HepG2 (cell line): ENCODE results near the gene PRCD. TPM values are rescaled to one million over a fixed set of nuclear protein-coding genes. Genes with fewer than 3 reads are reported as not detected.

Experiments
- ASH2L ChIP-seq: fragments of 300-600, 200-600 bp; sonication (generic); IDR thresholded peaks from 2 replicates; pipeline ENCODE4 v1.7.0; 2017; ENCODE audit warnings: low read depth, mild to moderate bottlenecking, moderate library complexity, mixed read lengths, low read length; ENCODE audit not compliant: insufficient read length
- ATF7 ChIP-seq, 2 experiments: fragments of 450-650 bp in 1 of 2; sonication (generic) in 1 of 2; formaldehyde crosslinking in 1 of 2; IDR thresholded peaks; 2 replicates each; pipeline versions ENCODE4 v1.4.0 to v1.6.1; 2016 to 2020; ENCODE audit warnings: antibody characterized with exemption in 1 of 2, mild to moderate bottlenecking in 1 of 2, missing genetic modification reagents in 1 of 2
- CAMTA2 ChIP-seq: sonication (generic); formaldehyde crosslinking; IDR thresholded peaks from 2 replicates; pipeline ENCODE4 v1.4.0; 2020; ENCODE audit warnings: mild to moderate bottlenecking, missing genetic modification reagents, borderline replicate concordance
- ELF4 ChIP-seq: sonication (generic); formaldehyde crosslinking; IDR thresholded peaks from 2 replicates; pipeline ENCODE4 v1.5.0; 2020; ENCODE audit warnings: missing genetic modification reagents, mild to moderate bottlenecking, moderate library complexity, borderline replicate concordance
- ESRRA ChIP-seq: sonication (generic); formaldehyde crosslinking; IDR thresholded peaks from 2 replicates; pipeline ENCODE4 v1.5.1; 2020; ENCODE audit warnings: mild to moderate bottlenecking, low read depth, missing genetic modification reagents
- FOXK1 ChIP-seq: sonication (generic); formaldehyde crosslinking; IDR thresholded peaks from 2 replicates; pipeline ENCODE4 v1.4.0; 2020; ENCODE audit warnings: low read depth, missing genetic modification reagents, borderline replicate concordance
- GATAD2A ChIP-seq: IDR thresholded peaks from 2 replicates; pipeline ENCODE4 v1.6.1; 2016
- HHEX ChIP-seq: IDR thresholded peaks from 2 replicates; pipeline ENCODE4 v1.6.1; 2016; ENCODE audit warnings: control low read depth
- ISL2 ChIP-seq: sonication (generic); formaldehyde crosslinking; IDR thresholded peaks from 2 replicates; pipeline ENCODE4 v1.5.0; 2020; ENCODE audit warnings: missing genetic modification reagents
- MBD4 ChIP-seq: IDR thresholded peaks from 2 replicates; pipeline ENCODE4 v1.6.1; 2012; ENCODE audit warnings: low read length, inconsistent platforms, borderline replicate concordance
- MED1 ChIP-seq: sonication (generic); formaldehyde crosslinking; IDR thresholded peaks from 2 replicates; pipeline ENCODE4 v1.4.0; 2020; ENCODE audit warnings: missing genetic modification reagents
- MLX ChIP-seq: IDR thresholded peaks from 2 replicates; pipeline ENCODE4 v1.6.1; 2016
- NONO ChIP-seq, 2 experiments: fragments of 450-650 bp in 1 of 2; sonication (generic) in 1 of 2; formaldehyde crosslinking in 1 of 2; IDR thresholded peaks in 1 of 2; conservative IDR thresholded peaks in 1 of 2; 2 replicates each; pipeline versions ENCODE4 v1.6.1 to v1.8.0; 2017 to 2022; ENCODE audit warnings: mild to moderate bottlenecking in 1 of 2, missing genetic modification reagents in 1 of 2, moderate library complexity in 1 of 2
- SRSF9 ChIP-seq: fragments of 200-400 bp; formaldehyde crosslinking; IDR thresholded peaks from 2 replicates; pipeline ENCODE4 v1.6.1; 2018; ENCODE audit warnings: borderline replicate concordance, mild to moderate bottlenecking, low read depth, low read length; ENCODE audit not compliant: insufficient read depth, poor library complexity, severe bottlenecking
- TARDBP ChIP-seq: sonication (generic); formaldehyde crosslinking; IDR thresholded peaks from 2 replicates; pipeline ENCODE4 v1.8.0; 2022; ENCODE audit warnings: mild to moderate bottlenecking, missing genetic modification reagents
- WIZ ChIP-seq: sonication (generic); formaldehyde crosslinking; IDR thresholded peaks from 2 replicates; pipeline ENCODE4 v1.5.1; 2020; ENCODE audit warnings: mild to moderate bottlenecking, missing genetic modification reagents
- ZFP1 ChIP-seq: IDR thresholded peaks from 2 replicates; pipeline ENCODE4 v1.6.1; 2016
- ZFP37 ChIP-seq: sonication (generic); formaldehyde crosslinking; IDR thresholded peaks from 2 replicates; pipeline ENCODE4 v1.4.0; 2020; ENCODE audit warnings: missing genetic modification reagents, borderline replicate concordance
- ZKSCAN8 ChIP-seq: IDR thresholded peaks from 2 replicates; pipeline ENCODE4 v1.6.1; 2016; ENCODE audit warnings: borderline replicate concordance, missing genetic modification reagents, missing compliant biosample characterization
- ZMYM4 ChIP-seq: sonication (generic); formaldehyde crosslinking; IDR thresholded peaks from 2 replicates; pipeline ENCODE4 v1.8.1; 2023; ENCODE audit warnings: mild to moderate bottlenecking, missing genetic modification reagents
- ZNF235 ChIP-seq: sonication (generic); formaldehyde crosslinking; IDR thresholded peaks from 2 replicates; pipeline ENCODE4 v1.8.1; 2023; ENCODE audit warnings: mild to moderate bottlenecking, missing genetic modification reagents, borderline replicate concordance
- ZNF317 ChIP-seq: sonication (generic); formaldehyde crosslinking; IDR thresholded peaks from 2 replicates; pipeline ENCODE4 v1.5.0; 2020; ENCODE audit warnings: mild to moderate bottlenecking, missing genetic modification reagents
- ZNF441 ChIP-seq: sonication (generic); formaldehyde crosslinking; IDR thresholded peaks from 2 replicates; pipeline ENCODE4 v1.7.0; 2021; ENCODE audit warnings: missing genetic modification reagents, borderline replicate concordance
- ZNF451 ChIP-seq: sonication (generic); formaldehyde crosslinking; IDR thresholded peaks from 2 replicates; pipeline ENCODE4 v1.5.0; 2020; ENCODE audit warnings: mild to moderate bottlenecking, missing genetic modification reagents
- ZNF766 ChIP-seq: sonication (generic); formaldehyde crosslinking; IDR thresholded peaks from 2 replicates; pipeline ENCODE4 v1.5.0; 2020; ENCODE audit warnings: missing genetic modification reagents, borderline replicate concordance
- ZNF790 ChIP-seq: sonication (generic); formaldehyde crosslinking; IDR thresholded peaks from 2 replicates; pipeline ENCODE4 v1.8.0; 2022; ENCODE audit warnings: missing genetic modification reagents, mild to moderate bottlenecking, borderline replicate concordance
- ZSCAN21 ChIP-seq: sonication (generic); formaldehyde crosslinking; IDR thresholded peaks from 2 replicates; pipeline ENCODE4 v1.8.0; 2022; ENCODE audit warnings: mild to moderate bottlenecking, missing genetic modification reagents, moderate library complexity, borderline replicate concordance
- ZSCAN31 ChIP-seq: sonication (generic); formaldehyde crosslinking; IDR thresholded peaks from 2 replicates; pipeline ENCODE4 v1.5.0; 2020; ENCODE audit warnings: low read depth, mild to moderate bottlenecking, missing genetic modification reagents
- polyA plus RNA-seq, 8 experiments: library from polyadenylated mRNA; depleted of rRNA in 3 of 8; stranded (reverse) in 7 of 8; unstranded in 1 of 8; fragments of >200 nt; fragmentation: Illumina TruSeq in 4 of 8; extraction: Trizol in 4 of 8; gene quantifications; 2 replicates each; pipeline versions ENCODE4 v1.2.1 to v1.2.3, GENCODE V29; 2011 to 2016; ENCODE audit warnings: low read depth in 4 of 8, missing spikeins in 1 of 8, mixed read lengths in 1 of 8; ENCODE audit not compliant: insufficient read depth in 1 of 8
- total RNA-seq, 5 experiments: library from RNA; depleted of rRNA; stranded (reverse); fragments of >200 nt; fragmentation: Illumina TruSeq; extraction: Trizol; gene quantifications; 2 replicates each; pipeline ENCODE4 v1.2.3, GENCODE V29; 2016; ENCODE audit warnings: low read depth in 1 of 5
- TF ChIP-seq, protein P1 (sequence below): sonication (generic); formaldehyde crosslinking; IDR thresholded peaks from 2 replicates; pipeline ENCODE4 v1.8.0; 2022; ENCODE audit warnings: mild to moderate bottlenecking, missing genetic modification reagents, moderate library complexity

The PRCD gene
- total and polyA plus RNA-seq, 2 of the 13 experiments (the other 11 are each of a cell fraction or from before 2014, with no cell fraction given), result 0.51 TPM; not detected in 1

DNA sequence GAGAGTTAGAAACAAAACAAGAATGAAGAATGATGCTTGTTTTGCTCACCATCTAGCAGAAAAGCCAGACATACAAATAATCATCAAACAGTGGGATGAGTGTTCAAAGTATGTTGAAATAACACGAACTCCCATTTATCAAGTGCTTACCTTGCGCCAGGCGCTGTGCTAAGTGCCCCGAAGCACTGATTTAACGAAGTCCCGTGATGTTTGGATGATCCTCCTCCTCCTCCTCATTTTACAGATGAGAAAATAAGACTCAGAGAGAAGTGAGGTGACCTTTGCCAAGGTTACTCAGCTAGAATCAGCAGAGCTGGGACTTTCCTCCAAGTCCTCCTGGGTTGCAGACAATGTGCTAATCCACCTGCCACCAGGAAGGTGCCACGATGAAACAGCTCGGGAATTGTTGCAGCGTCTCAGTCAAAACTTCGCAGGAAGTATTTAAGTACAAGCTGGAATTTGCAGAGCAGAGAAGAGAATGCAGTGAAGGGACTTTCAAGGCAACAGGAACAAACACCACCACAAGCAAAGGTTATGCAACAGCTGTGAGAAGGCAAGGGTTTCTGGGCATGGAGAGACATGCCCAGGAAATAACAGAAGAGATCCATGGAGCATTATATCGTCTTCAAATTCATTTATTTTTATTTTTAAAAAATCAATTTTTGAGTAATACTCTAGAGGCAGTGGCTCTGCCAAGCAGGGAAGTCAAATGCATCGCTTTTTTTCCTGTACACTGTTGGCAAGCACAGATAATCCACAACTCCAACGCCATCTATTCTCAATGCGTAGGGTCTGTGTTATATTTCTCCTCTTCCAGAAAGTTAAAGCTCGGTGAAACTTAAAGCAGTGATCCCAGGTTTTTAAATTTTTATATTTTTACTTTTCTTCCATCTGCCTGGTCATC lies 11.1 kb downstream of the PRCD start (continued):
- no peak for TF ChIP-seq ZFP37
- TF ChIP-seq ZNF451 (CRISPR knock-in tag), result peak; percentile 34
- TF ChIP-seq ZNF790, result no peak
- TF ChIP-seq ESRRA, result peak; percentile 87; the same call in 1 of the 2 replicates
- TF ChIP-seq HHEX (CRISPR knock-in tag), result no peak
- TF ChIP-seq ZNF766, result no peak
- TF ChIP-seq ZKSCAN8 (CRISPR knock-in tag), result peak; percentile 74; the same call in 1 of the 2 replicates
- TF ChIP-seq ATF7 (IDR thresholded peaks at IDR 0.05), result no peak
- peak; percentile 47; the same call in 1 of the 2 replicates for TF ChIP-seq ATF7 (CRISPR knock-in tag; IDR thresholded peaks at IDR 0.05)
- TF ChIP-seq SRSF9, result no peak
- TF ChIP-seq WIZ (CRISPR knock-in tag), result no peak
- TF ChIP-seq, protein P1, sequence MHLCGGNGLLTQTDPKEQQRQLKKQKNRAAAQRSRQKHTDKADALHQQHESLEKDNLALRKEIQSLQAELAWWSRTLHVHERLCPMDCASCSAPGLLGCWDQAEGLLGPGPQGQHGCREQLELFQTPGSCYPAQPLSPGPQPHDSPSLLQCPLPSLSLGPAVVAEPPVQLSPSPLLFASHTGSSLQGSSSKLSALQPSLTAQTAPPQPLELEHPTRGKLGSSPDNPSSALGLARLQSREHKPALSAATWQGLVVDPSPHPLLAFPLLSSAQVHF (CRISPR knock-in tag), result 0 out of 2 replicates have a peak, but pooled peaks have one; percentile 39
- peak; percentile 67; the same call in 1 of the 2 replicates for TF ChIP-seq ZFP1
- peak; percentile 98 for TF ChIP-seq GATAD2A
- peak; percentile 82 for TF ChIP-seq ZNF441 (CRISPR knock-in tag)
- TF ChIP-seq CAMTA2 (CRISPR knock-in tag), result peak; percentile 28; the same call in 1 of the 2 replicates
- TF ChIP-seq ISL2 (CRISPR knock-in tag), result peak; percentile 75; the same call in 1 of the 2 replicates
- 0 out of 2 replicates have a peak, but pooled peaks have one; percentile 30 for TF ChIP-seq ZSCAN31
- TF ChIP-seq FOXK1 (CRISPR knock-in tag), result peak; percentile 86; the same call in 1 of the 2 replicates
- peak; percentile 84 for TF ChIP-seq MED1 (CRISPR knock-in tag)
- TF ChIP-seq ZNF317 (CRISPR knock-in tag), result no peak
- TF ChIP-seq NONO (IDR thresholded peaks at IDR 0.05), result no peak
- TF ChIP-seq NONO (CRISPR knock-in tag; conservative IDR thresholded peaks at IDR 0.05), result peak; percentile 79
- peak; percentile 76; the same call in 1 of the 2 replicates for TF ChIP-seq TARDBP (CRISPR knock-in tag)
- TF ChIP-seq ZNF235 (CRISPR knock-in tag), result 0 out of 2 replicates have a peak, but pooled peaks have one; percentile 28
- no peak for TF ChIP-seq ELF4 (CRISPR knock-in tag)
- peak; percentile 77 for TF ChIP-seq ZSCAN21 (CRISPR knock-in tag)
- TF ChIP-seq MBD4, result no peak; the same call in 1 of the 2 replicates
- peak; percentile 59; the same call in 1 of the 2 replicates for TF ChIP-seq MLX
- peak; percentile 58 for TF ChIP-seq ZMYM4 (CRISPR knock-in tag)
- TF ChIP-seq ASH2L, result peak; percentile 31
